Measurements from ENCODE around the gene DPH3.

GRCh38 chr3:16300881-16301359 is 36.2 kb upstream of the DPH3 start:
- TF ChIP-seq CTCF (IDR thresholded peaks at IDR 0.05) (no peak), POLR2A (IDR thresholded peaks at IDR 0.05) (no peak)
